ENCODE results near the gene FAM13A.
A peak's percentile ranks its signal among the peaks of the same experiment; 100 is the strongest.

Gene FAM13A

GRCh38 chr4:89001647-89002445, 55.1 kb downstream of the FAM13A start:
- in situ Hi-C loops (cut with HindIII; ENCODE audit: low sequenced_read_pairs): no loop called here
- no peak for TF ChIP-seq CTCF (IDR thresholded peaks at IDR 0.05; ENCODE audit: low read depth, low read length)
- H3K4me3 ChIP-seq (ENCODE audit: low read depth, low read length): no peak overlapping the region
- no peak for DNase-seq (ENCODE audit: low read depth, low spot score)

GRCh38 chr4:89000844-89001360, 56.1 kb downstream of the FAM13A start:
- in situ Hi-C loops (cut with HindIII; ENCODE audit: low sequenced_read_pairs): no loop called here
- peak; percentile 64 for DNase-seq (ENCODE audit: low read depth, low spot score)
- TF ChIP-seq CTCF (IDR thresholded peaks at IDR 0.05; ENCODE audit: low read depth, low read length): no peak
- H3K4me3 ChIP-seq (ENCODE audit: low read depth, low read length): no peak overlapping the region

- H3K4me3 ChIP-seq (ENCODE audit: low read depth, low read length): no peak overlapping the region
- in situ Hi-C loops (cut with HindIII; ENCODE audit: low sequenced_read_pairs): no loop called here
- no peak for DNase-seq (ENCODE audit: low read depth, low spot score)
- TF ChIP-seq CTCF (IDR thresholded peaks at IDR 0.05; ENCODE audit: low read depth, low read length): no peak
Measured at GRCh38 chr4:89000382-89000781, 56.6 kb downstream of the FAM13A start.

- H3K4me3 ChIP-seq (ENCODE audit: low read depth, low read length): no peak overlapping the region
- DNase-seq (ENCODE audit: low read depth, low spot score): no peak
- in situ Hi-C loops (cut with HindIII; ENCODE audit: low sequenced_read_pairs): no loop called here
- TF ChIP-seq CTCF (IDR thresholded peaks at IDR 0.05; ENCODE audit: low read depth, low read length): no peak
Measured at GRCh38 chr4:88999392-88999930, 57.5 kb downstream of the FAM13A start.

- no peak for TF ChIP-seq CTCF (IDR thresholded peaks at IDR 0.05; ENCODE audit: low read depth, low read length)
- H3K4me3 ChIP-seq (ENCODE audit: low read depth, low read length): no peak overlapping the region
- DNase-seq (ENCODE audit: low read depth, low spot score): no peak
- in situ Hi-C loops (cut with HindIII; ENCODE audit: low sequenced_read_pairs): no loop called here
Measured at GRCh38 chr4:88998891-88999290, 58.1 kb downstream of the FAM13A start.

- DNase-seq (ENCODE audit: low read depth, low spot score): no peak
- no peak overlapping the region for H3K4me3 ChIP-seq (ENCODE audit: low read depth, low read length)
- no peak for TF ChIP-seq CTCF (IDR thresholded peaks at IDR 0.05; ENCODE audit: low read depth, low read length)
- in situ Hi-C loops (cut with HindIII; ENCODE audit: low sequenced_read_pairs): no loop called here
Measured at GRCh38 chr4:88998001-88998400, 59.0 kb downstream of the FAM13A start.

All from astrocyte of the spinal cord (primary cell).